Ishikawa (cell line): ENCODE measurements around the gene KCNMB2.

Experiments used
- EGR1 ChIP-seq: IDR thresholded peaks from 2 replicates; pipeline ENCODE4 v1.6.1; 2012
- RAD21 ChIP-seq: IDR thresholded peaks from 2 replicates; pipeline ENCODE4 v1.6.1; 2012; ENCODE audit warnings: low read depth
- TF ChIP-seq, protein P1 (sequence below): IDR thresholded peaks from 2 replicates; pipeline ENCODE4 v1.6.1; 2012
- TF ChIP-seq, protein P2 (sequence below): IDR thresholded peaks from 2 replicates; pipeline ENCODE4 v1.6.1; 2012; ENCODE audit warnings: low read depth, mild to moderate bottlenecking

DNA sequence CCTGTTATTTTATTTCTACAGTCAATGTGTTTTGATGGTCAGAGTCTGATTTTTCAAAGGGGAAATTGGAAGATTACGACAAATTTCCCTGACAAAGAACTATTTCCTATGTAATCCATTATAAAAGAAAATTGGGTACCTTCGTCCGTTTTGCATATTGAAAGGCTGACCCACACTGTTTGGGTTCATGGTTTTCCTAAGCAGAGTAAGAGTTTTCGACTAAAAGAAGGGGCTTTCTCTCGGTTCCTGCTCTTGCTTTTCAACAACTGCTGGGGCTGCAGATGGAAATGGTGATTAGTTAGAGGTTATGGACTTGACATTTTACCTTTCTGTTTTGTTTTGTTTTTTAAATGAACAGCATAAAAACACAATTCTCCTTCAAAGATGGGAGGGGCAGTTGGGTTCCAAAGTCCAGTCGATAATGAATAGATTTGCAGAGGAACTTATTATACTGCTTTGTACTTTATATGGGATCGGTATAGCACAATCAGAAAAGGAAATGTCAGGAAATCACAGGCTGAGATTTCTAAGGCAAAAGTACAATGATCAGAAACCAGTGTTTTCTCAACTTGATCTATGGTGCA, 978 bp downstream of the KCNMB2 start:
- TF ChIP-seq RAD21 (no peak), EGR1 (no peak)
- TF ChIP-seq, protein P1, sequence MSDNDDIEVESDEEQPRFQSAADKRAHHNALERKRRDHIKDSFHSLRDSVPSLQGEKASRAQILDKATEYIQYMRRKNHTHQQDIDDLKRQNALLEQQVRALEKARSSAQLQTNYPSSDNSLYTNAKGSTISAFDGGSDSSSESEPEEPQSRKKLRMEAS = no peak
- TF ChIP-seq, protein P2, sequence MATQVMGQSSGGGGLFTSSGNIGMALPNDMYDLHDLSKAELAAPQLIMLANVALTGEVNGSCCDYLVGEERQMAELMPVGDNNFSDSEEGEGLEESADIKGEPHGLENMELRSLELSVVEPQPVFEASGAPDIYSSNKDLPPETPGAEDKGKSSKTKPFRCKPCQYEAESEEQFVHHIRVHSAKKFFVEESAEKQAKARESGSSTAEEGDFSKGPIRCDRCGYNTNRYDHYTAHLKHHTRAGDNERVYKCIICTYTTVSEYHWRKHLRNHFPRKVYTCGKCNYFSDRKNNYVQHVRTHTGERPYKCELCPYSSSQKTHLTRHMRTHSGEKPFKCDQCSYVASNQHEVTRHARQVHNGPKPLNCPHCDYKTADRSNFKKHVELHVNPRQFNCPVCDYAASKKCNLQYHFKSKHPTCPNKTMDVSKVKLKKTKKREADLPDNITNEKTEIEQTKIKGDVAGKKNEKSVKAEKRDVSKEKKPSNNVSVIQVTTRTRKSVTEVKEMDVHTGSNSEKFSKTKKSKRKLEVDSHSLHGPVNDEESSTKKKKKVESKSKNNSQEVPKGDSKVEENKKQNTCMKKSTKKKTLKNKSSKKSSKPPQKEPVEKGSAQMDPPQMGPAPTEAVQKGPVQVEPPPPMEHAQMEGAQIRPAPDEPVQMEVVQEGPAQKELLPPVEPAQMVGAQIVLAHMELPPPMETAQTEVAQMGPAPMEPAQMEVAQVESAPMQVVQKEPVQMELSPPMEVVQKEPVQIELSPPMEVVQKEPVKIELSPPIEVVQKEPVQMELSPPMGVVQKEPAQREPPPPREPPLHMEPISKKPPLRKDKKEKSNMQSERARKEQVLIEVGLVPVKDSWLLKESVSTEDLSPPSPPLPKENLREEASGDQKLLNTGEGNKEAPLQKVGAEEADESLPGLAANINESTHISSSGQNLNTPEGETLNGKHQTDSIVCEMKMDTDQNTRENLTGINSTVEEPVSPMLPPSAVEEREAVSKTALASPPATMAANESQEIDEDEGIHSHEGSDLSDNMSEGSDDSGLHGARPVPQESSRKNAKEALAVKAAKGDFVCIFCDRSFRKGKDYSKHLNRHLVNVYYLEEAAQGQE = no peak
